MV-4-11 (cell line): ENCODE results near the gene NNT.
"Not testable (repeated sequence)": the region's sequence is repeated elsewhere in the genome, so short reads cannot be mapped to it uniquely, and the experiment has no call there.

ENCODE experiments used
- DNase-seq: peaks from one replicate; lab custom pipeline; 2025; lab: John Stamatoyannopoulos, UW

The NNT gene

GRCh38 chr5:43583724-43584123 is 19.3 kb upstream of the NNT start:
- DNase-seq, result no peak

- no peak for DNase-seq
These were observed 18.7 kb upstream of the NNT start for GRCh38 chr5:43584166-43584699.

GRCh38 chr5:43588842-43589241 is 14.1 kb upstream of the NNT start:
- no peak for DNase-seq

GRCh38 chr5:43589310-43589709 is 13.7 kb upstream of the NNT start:
- no peak for DNase-seq

GRCh38 chr5:43590700-43591099 is 12.3 kb upstream of the NNT start:
- no peak for DNase-seq

- DNase-seq, result peak; percentile 57
These were observed 10.6 kb upstream of the NNT start for GRCh38 chr5:43592363-43592762.

GRCh38 chr5:43598927-43599326 is 4.1 kb upstream of the NNT start:
- DNase-seq, result not testable (repeated sequence)

- DNase-seq, result peak; percentile 15
These were observed 1.3 kb upstream of the NNT start for GRCh38 chr5:43601454-43602260.

- peak; percentile 90 for DNase-seq
These were observed 601 bp downstream of the NNT start for GRCh38 chr5:43603344-43604217.

GRCh38 chr5:43604699-43605098 is 1.7 kb downstream of the NNT start:
- no peak for DNase-seq

GRCh38 chr5:43606351-43606750 is 3.4 kb downstream of the NNT start:
- DNase-seq, result no peak

- no peak for DNase-seq
These were observed 5.4 kb downstream of the NNT start for GRCh38 chr5:43608406-43608805.

- DNase-seq, result no peak
These were observed 6.8 kb downstream of the NNT start for GRCh38 chr5:43609752-43610151.

- DNase-seq, result no peak
These were observed 10.4 kb downstream of the NNT start for GRCh38 chr5:43613370-43613769.

GRCh38 chr5:43615445-43616184 is 12.6 kb downstream of the NNT start:
- DNase-seq, result no peak

GRCh38 chr5:43616535-43616934 is 13.6 kb downstream of the NNT start:
- no peak for DNase-seq

- DNase-seq, result no peak
These were observed 16.4 kb downstream of the NNT start for GRCh38 chr5:43619380-43619779.

- no peak for DNase-seq
These were observed 16.9 kb downstream of the NNT start for GRCh38 chr5:43619911-43620310.

GRCh38 chr5:43620944-43621505 is 18.0 kb downstream of the NNT start:
- DNase-seq, result no peak

GRCh38 chr5:43622074-43622473 is 19.1 kb downstream of the NNT start:
- no peak for DNase-seq

GRCh38 chr5:43623048-43623680 is 20.2 kb downstream of the NNT start:
- DNase-seq, result no peak
